ENCODE data around the gene ZNF418.
"Not testable (repeated sequence)": the region's sequence is repeated elsewhere in the genome, so short reads cannot be mapped to it uniquely, and the experiment has no call there.

The ZNF418 gene

GRCh38 chr19:57934820-57935665 lies at the start of gene ZNF418:
Gene ZNF418 (minus strand): TSS chr19:57935402. CDS start chr19:57933822, 1,580 bp downstream.
- DNase-seq (ENCODE audit: low spot score): peak; percentile 94

- DNase-seq (ENCODE audit: low spot score): no peak
These were observed 43.5 kb upstream of the ZNF418 start for GRCh38 chr19:57978586-57979289.

GRCh38 chr19:57974434-57974833 lies 39.2 kb upstream of the ZNF418 start, which contains the start of gene C19orf18:
Gene C19orf18 (minus strand): TSS chr19:57974534. CDS start chr19:57974432, 102 bp downstream.
- DNase-seq (ENCODE audit: low spot score): no peak

- DNase-seq (ENCODE audit: low spot score): no peak
These were observed 29.6 kb upstream of the ZNF418 start for GRCh38 chr19:57964761-57965160.

GRCh38 chr19:57961785-57962184 lies 26.6 kb upstream of the ZNF418 start:
- DNase-seq (ENCODE audit: low spot score): no peak

- DNase-seq (ENCODE audit: low spot score): no peak
These were observed 19.8 kb upstream of the ZNF418 start for GRCh38 chr19:57954996-57955395.

- no peak for DNase-seq (ENCODE audit: low spot score)
These were observed 14.5 kb upstream of the ZNF418 start for GRCh38 chr19:57949702-57950101.

- DNase-seq (ENCODE audit: low spot score): no peak
These were observed 14.1 kb upstream of the ZNF418 start for GRCh38 chr19:57949296-57949695.

- DNase-seq (ENCODE audit: low spot score): peak; percentile 91
These were observed 12.4 kb upstream of the ZNF418 start, which contains the start of gene ZNF256 for GRCh38 chr19:57947419-57948134. Gene ZNF256 (minus strand): TSS chr19:57947706. CDS start chr19:57947474, 232 bp downstream.

- no peak for DNase-seq (ENCODE audit: low spot score)
These were observed 11.9 kb upstream of the ZNF418 start for GRCh38 chr19:57947088-57947418.

- no peak for DNase-seq (ENCODE audit: low spot score)
These were observed 11.1 kb upstream of the ZNF418 start for GRCh38 chr19:57946316-57946715.

GRCh38 chr19:57941593-57941992 lies 6.4 kb upstream of the ZNF418 start:
- DNase-seq (ENCODE audit: low spot score): no peak

GRCh38 chr19:57935731-57936130 lies 529 bp upstream of the ZNF418 start:
- DNase-seq (ENCODE audit: low spot score): peak; percentile 75

GRCh38 chr19:57927587-57927986 lies 7.6 kb downstream of the ZNF418 start:
- no peak for DNase-seq (ENCODE audit: low spot score)

GRCh38 chr19:57916168-57916995 lies 18.8 kb downstream of the ZNF418 start, which contains the start of gene ZNF417:
Gene ZNF417 (minus strand): TSS chr19:57916592. CDS start chr19:57916411, 181 bp downstream.
- peak; percentile 96 for DNase-seq (ENCODE audit: low spot score)

GRCh38 chr19:57914531-57914930 lies 20.7 kb downstream of the ZNF418 start:
- no peak for DNase-seq (ENCODE audit: low spot score)

GRCh38 chr19:57907394-57907793 lies 27.8 kb downstream of the ZNF418 start:
- no peak for DNase-seq (ENCODE audit: low spot score)

- DNase-seq (ENCODE audit: low spot score): no peak
These were observed 29.9 kb downstream of the ZNF418 start for GRCh38 chr19:57905258-57905657.

GRCh38 chr19:57903618-57904184 lies 31.5 kb downstream of the ZNF418 start:
- DNase-seq (ENCODE audit: low spot score): no peak

- DNase-seq (ENCODE audit: low spot score): no peak
These were observed 34.9 kb downstream of the ZNF418 start for GRCh38 chr19:57900311-57900710.

- DNase-seq (ENCODE audit: low spot score): not testable (repeated sequence)
These were observed 44.5 kb downstream of the ZNF418 start for GRCh38 chr19:57890706-57891105.
